NCI-H1694 (cell line): ENCODE results near the gene EIF4E1B.
"Not testable (repeated sequence)": the region's sequence is repeated elsewhere in the genome, so short reads cannot be mapped to it uniquely, and the experiment has no call there.

ENCODE experiments used
- DNase-seq: peaks from one replicate; lab custom pipeline; 2025; lab: John Stamatoyannopoulos, UW

Gene EIF4E1B, protein sequence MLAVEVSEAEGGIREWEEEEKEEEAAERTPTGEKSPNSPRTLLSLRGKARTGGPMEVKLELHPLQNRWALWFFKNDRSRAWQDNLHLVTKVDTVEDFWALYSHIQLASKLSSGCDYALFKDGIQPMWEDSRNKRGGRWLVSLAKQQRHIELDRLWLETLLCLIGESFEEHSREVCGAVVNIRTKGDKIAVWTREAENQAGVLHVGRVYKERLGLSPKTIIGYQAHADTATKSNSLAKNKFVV

DNA sequence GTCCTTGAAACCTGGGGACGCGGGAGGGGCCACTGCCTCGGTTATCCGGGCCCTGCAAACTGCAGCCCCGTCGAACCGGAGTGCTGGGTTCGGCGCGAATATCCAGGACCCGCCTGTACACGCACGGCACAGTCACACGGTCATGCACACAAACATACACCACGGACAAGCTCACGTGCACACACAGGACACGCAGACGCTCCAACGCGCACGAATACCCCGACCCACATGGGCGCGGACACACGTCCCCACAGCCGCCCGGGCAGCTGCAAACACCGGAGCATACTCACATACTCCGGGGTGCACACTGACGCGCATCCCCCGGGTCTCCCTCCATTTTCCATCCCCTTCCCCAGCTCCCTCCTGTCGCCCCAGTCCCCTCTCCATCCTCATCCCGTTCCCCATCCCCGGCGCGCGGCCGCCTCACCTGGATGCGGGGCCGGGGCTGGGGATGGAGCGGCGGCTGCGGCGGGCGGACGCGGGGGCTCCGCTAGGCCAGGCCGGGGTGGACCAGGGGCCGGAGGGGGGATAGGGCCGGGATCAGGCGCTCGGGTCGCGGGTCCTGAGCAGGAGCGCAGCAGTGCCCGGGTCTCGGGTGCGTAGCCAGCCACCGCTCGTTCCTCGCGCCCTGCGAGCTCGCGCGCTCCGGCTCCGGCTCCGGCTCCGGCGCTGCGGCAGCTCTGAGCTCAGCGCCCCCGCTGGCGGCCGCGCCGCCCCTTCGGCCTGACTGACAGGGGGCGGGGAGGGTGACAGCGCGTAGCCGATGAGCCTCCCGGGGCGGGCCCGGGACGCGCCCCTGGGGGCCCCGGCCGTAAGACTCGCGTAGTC lies at the start of gene EIF4E1B, which contains the start of gene SNCB:
TSS of gene EIF4E1B (plus strand) at position 823 of the 828 bp plus-strand sequence. CDS start 12,113 bp downstream, outside the sequence.
TSS of gene SNCB (minus strand) at position 682 of the 828 bp plus-strand sequence. CDS start 880 bp downstream, outside the sequence.
- DNase-seq = no peak

DNA sequence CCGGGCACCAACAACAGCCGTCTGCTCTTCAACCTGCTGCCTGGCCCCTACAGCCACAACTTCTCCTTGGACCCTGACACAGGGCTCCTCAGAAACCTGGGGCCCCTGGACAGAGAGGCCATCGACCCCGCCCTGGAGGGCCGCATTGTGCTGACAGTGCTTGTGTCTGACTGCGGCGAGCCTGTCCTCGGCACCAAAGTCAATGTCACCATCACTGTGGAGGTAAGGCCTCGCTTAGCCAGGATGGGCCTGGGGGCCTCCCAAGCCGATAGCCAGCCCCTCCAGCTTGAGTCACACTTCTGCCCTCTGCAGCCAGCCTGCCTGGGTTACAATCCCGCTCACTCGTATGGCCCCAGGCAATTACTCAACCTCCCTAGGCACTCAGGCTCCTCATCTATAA lies 49.1 kb upstream of the EIF4E1B start:
- DNase-seq = no peak

DNA sequence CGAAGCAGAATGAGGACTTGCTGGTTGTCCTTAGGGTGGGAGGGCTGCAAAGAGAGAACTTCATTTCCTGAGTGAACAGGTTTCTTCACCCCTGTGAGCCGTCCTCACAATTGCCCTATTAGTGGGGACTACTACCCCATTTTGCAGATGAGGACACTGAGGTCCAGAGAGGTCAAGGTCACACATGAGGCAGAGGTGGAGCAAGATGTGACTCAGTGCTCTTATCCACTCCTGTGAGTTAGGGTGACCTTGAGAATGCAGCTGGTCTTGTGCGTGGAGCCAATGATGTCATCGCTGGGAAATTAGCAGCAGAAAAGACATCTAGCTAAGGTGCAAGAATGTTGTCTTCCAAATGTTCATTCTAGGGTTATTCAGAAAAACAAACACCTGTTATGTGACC lies 47.4 kb upstream of the EIF4E1B start:
- DNase-seq = no peak

DNA sequence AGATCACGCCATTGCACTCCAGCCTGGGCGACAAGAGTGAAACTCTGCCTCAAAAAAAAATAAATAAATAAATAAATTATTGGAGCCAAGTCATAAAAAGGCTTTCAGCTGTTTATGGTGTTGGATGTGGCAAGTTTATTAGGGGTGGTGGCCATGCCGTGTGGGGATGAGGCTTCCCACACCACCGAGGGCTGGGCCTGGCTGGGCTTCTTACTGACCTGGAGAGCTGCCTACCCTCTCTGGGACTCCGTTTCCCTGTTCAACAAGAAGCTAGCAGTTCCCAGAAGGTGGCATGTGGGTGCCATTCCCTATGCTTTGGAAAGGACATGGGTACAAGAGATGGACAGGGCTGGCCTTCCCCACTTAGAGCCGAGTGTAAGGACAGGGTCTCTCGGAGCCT lies 43.1 kb upstream of the EIF4E1B start:
- no peak for DNase-seq

DNA sequence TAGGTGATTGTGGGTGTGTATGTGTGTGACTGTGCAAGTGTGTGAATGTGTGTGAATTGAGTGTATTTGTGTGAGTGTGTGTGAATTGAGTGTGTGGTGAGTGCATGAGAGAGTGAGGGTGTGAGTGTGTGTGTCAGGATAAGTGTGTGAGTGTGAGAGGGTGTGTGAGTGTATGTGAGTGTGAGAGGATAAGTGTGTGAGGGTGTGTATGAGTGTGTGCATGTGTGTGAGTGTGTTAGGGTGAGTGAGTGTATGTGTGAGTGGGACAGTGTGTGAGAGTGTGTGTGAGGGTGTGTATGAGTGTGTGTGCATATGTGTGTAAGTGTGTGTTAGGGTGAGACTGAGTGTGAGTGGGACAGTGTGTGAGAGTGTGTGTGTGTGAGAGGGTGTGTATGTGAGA lies 42.2 kb upstream of the EIF4E1B start:
- no peak for DNase-seq

DNA sequence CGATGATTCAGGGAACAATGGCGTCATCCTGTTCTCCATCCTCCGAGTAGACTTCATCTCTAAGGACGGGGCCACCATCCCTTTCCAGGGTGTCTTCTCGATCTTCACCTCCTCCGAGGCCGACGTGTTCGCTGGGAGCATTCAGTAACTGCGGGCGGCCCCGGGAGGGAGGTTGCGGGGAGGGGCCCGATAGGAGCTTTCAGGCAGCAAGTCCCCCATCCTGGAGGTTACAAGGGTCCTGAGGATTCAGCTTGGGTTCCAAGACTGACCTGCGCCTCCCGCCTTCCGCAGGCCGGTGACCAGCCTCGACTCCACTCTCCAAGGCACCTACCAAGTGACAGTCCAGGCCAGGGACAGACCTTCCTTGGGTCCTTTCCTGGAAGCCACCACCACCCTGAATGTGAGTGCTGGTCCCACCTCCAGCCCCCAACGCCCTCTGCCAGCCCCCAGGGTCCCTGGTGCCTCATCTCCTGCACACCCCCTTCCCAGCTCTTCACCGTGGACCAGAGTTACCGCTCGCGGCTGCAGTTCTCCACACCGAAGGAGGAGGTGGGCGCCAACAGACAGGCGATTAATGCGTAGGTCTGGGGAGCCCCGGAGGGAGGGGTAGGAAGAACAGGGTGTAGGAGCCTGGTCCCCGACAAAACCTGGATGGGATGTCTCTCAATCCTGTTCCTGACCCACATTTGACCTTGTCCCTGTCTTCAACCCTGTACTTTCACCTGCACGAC lies 41.3 kb upstream of the EIF4E1B start:
- DNase-seq = no peak

DNA sequence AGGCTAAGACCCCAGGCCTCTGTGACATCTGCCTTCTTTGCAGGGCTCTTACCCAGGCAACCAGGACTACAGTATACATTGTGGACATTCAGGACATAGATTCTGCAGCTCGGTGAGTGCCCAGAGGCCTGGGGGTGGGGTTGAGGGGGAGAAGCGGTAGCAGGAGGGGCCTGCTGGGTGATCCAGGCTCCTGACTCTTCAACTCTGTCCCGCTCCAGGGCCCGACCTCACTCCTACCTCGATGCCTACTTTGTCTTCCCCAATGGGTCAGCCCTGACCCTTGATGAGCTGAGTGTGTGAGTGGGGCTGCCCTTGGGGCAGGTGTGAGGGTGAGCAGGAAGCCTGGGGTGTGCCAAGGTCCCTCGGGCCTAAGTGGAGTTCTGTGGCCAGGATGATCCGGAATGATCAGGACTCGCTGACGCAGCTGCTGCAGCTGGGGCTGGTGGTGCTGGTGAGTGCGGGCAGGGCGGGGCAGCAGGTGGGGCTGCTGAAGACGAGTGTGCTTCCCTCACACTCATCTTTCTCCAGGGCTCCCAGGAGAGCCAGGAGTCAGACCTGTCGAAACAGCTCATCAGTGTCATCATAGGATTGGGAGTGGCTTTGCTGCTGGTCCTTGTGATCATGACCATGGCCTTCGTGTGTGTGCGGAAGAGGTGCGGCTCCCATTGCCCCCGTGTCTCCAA lies 40.3 kb upstream of the EIF4E1B start:
- no peak for DNase-seq

DNA sequence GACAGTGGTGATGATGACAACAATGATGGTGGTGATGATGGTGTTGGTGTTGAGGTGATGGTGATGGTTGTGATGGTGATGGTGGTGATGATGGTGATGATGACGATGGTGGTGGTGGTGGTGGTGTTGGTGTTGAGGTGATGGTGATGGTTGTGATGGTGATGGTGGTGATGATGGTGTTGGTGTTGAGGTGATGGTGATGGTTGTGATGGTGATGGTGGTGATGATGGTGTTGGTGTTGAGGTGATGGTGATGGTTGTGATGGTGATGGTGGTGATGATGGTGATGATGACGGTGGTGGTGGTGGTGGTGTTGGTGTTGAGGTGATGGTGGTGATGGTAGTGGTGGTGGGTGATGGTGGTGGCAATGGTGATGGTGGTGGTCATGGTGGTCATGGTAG lies 38.8 kb upstream of the EIF4E1B start:
- DNase-seq = not testable (repeated sequence)

DNA sequence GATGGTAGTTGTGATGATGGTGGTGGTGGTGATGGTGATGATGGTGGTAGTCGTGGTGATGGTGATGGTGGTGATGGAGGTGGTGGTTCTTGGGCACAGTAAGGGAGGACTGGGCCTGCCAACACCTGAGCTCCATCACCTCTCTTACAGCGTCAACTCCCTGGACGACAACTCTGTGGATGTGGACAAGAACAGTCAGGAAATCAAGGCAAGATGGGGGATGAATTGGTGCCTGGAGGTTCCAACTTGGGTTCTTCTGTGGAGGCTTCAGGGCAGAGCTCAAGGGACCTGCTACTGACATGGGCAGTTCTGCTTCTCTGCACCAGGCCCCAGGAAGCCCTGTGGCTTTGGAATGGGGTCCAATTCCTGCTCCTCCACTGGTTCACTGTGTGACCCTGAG lies 37.9 kb upstream of the EIF4E1B start:
- DNase-seq = no peak

DNA sequence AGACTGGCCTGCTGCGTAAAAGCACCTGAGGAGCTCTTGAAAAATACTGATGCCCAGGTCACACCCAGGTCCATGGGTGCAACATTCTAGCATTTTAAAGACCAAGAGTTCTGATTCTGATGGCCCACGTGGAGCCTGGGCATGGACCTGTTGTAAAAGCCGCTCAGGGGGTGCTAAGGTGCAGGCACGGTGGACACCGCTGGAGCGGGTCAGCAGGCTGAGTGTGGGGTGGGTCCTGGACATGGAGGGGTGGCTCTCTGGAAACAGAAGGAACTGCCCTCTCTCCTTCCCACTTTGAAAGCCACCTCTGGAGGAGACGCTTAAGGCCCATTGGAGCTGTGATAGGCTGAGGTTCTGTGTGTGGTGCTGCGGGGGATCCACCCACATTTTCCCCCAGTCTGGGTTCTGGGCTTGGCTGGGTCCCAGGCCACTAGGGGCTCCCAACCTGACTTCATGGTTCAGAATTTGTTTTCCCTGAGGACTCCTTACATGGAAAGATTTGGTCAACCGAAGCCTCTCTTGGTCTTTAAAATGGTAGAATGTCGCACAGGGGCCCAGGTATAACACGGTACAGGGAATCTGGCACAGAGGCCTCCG lies 37.1 kb upstream of the EIF4E1B start:
- DNase-seq = no peak

DNA sequence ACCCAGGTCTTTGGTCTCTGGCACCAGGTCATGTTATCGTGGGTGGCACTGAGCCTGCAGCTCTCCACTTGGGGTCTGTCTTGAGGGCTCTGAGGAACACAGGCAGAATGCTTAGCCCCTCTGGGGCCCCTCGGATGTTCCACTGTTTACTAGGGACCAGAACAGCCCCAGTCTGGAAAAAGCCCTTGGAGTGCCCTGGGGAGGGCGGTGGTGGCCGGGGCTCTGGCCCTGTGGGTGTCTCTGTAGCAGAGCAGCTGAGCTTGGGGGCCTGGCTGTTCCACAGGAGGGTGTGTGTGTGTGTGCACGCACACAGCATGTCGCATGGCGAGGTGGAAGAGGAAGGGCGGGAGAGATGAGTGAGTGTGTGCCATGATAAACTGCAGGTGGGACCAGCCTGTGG lies 35.9 kb upstream of the EIF4E1B start:
- no peak for DNase-seq

DNA sequence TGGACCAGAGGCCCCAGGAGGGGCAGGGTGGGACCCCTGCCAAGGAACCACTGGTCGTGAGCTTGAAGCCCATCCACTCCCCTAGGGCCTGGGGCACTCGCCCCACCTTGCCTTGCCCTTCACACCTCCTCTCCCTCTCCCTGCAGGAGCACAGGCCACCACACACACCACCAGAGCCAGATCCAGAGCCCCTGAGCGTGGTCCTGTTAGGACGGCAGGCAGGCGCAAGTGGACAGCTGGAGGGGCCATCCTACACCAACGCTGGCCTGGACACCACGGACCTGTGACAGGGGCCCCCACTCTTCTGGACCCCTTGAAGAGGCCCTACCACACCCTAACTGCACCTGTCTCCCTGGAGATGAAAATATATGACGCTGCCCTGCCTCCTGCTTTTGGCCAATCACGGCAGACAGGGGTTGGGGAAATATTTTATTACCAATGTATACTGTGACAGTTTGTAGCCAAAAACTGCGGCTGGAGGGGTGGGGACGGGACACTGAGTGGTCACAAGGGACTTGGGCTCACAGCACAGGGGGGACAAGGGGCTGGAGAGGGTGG lies 35.0 kb upstream of the EIF4E1B start:
- DNase-seq = no peak

DNA sequence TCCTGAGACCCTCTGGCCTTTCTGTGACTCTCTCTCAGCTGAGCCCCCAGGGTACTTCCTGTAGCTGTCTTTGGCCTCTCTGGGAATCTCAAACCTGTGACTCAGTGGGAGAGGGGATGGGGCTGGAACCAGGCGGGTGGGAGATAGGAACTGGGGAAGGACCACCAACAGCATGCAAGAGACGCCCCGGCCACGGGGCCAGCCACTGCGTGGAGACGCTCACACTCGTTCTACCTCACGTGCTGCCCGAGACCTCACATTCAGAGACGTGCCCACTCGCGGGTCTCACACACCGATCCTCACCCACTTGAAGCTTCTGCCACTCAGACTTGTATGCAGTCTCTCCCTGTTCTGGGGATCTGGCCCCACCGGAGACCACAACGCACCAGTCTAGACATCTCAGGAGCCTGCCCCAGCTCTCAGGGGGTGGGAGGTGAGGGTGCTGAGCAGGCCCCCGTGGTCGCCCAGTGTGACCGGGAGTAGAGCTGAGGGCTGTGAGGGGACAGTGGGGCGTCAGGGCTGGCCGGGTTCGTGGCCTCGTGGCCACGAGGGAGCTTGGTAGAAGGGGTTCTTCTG lies 34.3 kb upstream of the EIF4E1B start:
- DNase-seq = no peak

DNA sequence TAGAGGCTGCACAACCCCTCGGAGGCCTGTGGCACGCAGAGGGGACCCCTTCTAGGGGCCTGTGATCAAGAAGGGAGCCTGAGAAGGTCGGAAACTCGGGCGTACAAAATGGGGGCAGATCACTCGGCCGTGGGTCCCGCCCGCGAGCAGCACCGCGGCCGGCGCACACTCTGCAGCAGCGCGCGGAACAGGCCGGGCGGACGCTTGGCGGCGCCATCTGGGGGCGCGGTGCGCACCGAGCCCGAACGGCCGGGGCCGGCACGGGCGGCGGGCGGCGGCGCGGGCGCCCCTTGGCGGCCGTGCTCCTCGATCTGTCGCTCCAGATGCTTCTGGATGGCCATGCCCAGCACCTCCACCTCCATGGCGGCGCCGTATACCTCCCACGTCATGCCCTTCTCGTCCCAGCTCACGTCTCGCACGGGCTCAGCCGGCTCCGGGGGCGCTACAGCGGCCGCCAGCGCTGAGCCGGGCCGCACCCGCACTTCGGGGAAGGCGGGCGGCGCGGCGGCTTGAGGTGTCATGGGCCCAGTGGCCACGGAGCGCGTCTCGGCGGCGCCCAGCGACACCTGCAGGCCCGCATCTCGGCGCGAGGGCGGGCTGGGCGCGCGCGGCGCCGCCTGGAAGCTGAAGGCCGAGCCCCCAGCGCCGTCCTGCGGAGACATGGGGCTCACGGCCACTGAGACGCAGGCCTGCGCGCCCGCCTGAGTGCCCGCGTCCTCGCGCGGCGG lies 33.6 kb upstream of the EIF4E1B start:
- no peak for DNase-seq

DNA sequence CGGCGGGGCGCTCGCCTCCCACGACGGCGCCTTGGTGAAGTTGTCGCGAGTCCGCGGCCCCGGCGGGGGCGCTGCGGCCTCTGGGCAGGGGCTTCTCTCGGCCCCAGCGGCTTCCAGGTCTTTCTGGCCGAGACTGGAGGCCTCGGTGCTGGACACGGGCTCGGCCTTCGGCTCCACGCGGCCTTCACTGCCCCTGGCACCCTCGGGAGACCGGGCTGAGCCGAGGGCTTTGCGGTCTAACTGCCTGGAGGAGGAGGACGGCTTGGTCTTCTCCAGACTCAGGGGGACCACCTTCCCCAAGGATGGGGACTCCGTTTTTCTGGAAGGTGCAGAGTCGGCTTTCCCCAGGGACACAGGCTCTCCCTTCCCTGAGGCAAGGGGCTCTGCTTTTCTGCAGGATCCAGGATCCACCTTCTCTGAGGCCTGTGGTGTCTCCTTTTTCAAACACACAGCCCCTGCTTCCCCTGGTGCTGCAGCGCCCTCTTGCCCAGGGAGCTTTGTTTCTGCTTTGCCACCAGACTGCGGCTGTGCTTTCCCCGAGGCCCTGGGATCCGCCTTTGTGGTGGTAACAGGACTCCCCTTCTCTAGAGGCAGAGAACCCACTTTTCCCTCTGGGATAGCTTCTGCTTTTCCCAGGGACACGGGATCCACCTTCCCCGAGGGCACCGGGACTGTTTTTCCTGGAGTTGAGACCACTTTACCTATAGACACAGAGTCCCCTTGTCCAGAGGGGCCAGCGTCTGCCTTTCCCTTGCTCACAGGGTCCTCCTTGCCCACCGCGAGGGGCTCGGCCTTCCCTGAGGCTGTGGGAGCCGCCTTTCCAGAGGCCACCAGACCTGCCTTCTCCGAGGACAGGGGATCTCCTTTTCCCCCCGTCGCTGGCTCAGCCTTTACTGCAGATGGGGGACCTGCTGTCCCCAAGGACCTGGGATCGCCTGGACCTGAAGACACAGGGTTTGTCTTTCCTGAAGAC lies 32.8 kb upstream of the EIF4E1B start:
- DNase-seq = no peak

DNA sequence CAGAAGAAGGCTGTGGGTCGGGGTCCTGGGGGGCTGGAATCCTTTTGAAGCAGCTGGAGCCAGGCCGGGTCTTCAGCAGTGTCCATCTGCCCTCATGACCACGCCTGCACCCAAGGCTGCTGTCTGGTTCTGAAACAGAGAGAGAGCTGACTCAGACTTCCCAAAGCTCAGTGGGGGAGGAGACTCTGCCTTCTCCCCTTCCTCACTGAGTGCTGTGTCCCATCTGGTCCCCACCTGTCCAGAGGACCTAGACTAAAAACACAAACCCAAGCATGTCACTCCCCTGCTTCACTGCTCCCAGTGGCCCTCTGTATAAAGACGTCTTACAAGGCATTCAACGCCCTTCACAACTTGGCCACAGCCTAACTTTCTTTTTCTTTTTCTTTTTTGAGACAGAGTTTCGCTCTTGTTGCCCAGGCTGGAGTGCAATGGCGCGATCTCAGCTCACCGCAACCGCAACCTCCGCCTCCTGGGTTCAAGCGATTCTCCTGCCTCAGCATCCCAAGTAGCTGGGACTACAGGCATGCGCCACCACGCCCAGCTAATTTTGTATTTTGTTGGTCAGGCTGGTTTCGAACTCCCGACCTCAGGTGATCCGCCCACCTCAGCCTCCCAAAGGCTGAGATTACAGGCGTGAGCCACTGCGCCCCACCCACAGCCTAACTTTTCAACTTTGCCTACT lies 30.6 kb upstream of the EIF4E1B start:
- not testable (repeated sequence) for DNase-seq

DNA sequence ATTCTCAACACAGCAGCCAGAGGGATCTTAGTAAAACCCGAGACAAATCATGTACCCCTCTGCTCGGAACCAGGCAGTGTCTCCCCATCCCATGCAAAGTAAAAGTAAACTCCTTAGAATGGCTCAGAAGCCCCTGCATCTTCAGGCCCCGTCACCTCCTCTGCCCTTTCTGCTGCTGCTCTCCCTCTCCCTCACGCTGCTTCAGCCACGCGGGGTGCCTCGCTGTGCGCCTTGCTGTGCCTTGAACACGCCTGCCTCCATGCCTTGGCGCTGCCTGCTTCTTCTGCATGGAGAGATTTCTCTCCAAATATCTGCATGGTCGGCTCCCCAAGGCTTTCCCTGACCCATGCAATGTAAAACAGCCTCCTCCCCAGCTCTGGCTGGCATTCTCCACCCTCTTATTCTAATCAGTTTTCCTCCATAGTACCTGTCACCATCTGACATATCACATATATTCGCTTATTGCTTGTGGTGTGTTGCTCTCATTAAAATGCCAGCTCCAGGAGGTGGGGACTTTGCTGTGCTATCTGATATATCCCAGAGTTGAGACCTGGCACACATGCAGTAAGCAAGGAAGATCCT lies 28.5 kb upstream of the EIF4E1B start:
- no peak for DNase-seq

DNA sequence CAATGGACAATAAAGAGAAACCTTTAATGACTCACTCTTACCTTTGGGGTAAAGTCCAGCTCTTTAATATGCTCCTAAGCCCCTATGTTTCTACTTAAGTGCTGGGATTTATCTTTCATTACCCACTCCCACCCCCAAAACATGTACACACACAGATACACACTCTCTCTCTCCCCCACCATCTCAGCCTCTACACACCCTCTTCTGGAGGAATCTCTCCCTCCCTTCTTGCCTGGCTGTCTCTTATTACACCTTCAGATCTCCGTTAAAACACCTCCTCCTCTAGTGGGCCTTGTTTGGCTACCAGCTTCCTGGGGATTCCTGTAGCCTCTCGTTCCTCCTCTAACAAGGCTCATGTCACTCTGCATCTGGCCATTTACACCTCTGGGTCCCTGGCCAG lies 27.4 kb upstream of the EIF4E1B start:
- DNase-seq = no peak
